CD4-positive, alpha-beta T cell treated with Interleukin-6 for 4 hours (primary cell): ENCODE measurements around the gene B4GALNT3.
A peak's percentile ranks its signal among the peaks of the same experiment; 100 is the strongest.
"Not testable (repeated sequence)": the region's sequence is repeated elsewhere in the genome, so short reads cannot be mapped to it uniquely, and the experiment has no call there.

ENCODE experiments used
- DNase-seq: peaks from one replicate; pipeline ENCODE4 v3.0.0-alpha.2; 2020; ENCODE audit warnings: mixed read lengths

The B4GALNT3 gene

DNA sequence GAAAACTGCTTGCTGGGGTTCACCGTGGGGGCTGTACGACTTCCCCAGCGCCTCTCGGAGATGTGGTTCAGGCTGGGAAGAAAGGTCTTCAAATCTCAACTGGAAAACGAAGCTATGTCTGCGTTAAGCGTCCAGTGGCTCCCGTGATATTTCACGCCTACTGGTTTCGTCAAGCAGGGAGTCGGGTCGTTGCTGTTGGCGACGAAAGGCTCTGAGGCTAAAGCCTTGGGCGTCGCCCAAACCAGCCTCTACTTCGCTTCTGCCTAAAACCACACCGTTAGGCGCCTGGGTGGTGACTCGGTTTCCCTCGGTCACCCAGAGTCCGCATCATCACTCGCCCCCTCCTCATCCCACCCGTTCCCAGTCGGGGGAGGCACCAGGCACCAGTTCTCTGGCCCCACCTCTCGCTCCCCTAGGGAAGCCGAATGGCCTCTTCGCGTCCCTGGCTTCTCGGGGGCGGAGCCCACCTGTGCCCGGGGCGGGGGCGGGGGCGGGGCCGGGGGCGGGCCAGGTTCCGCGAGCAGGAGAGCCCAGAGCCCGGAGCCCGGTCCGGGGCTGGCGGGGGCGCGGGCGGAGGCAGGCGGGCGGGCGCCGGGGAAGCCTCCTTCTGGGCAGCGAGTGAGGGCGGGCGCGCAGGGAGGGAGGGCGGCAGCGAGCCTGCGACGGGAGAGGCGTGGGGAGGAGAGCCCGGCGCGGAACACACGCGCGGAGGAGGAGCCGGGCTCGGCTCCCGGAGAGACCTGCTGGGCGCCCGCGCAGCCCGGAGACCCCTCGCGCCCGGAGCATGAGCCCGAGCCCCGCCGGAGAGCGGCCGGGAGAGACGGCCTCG lies at the start of gene B4GALNT3:
TSS of gene B4GALNT3 (plus strand) at position 510 of the 829 bp plus-strand sequence. CDS start 438 bp downstream, outside the sequence.
- DNase-seq: peak; percentile 80

DNA sequence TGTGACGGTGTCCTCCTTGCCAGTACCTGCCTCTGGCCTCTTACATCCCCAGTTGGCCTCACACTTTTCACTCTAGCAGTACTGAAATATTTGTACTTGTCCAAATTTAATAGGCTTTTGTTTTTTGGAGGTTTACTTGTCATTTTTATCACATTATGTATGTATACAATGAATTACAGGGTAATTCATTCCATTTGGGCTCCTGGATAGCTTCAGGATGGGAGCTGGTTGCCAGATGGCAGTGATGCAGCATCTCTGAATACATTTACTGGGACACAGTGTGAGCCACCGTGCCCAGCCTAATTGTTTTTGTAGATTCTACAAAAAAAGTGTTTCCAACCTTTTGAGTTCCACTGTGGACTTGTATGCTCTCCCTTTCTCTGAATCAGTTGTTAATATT lies 44.9 kb upstream of the B4GALNT3 start:
- no peak for DNase-seq

DNA sequence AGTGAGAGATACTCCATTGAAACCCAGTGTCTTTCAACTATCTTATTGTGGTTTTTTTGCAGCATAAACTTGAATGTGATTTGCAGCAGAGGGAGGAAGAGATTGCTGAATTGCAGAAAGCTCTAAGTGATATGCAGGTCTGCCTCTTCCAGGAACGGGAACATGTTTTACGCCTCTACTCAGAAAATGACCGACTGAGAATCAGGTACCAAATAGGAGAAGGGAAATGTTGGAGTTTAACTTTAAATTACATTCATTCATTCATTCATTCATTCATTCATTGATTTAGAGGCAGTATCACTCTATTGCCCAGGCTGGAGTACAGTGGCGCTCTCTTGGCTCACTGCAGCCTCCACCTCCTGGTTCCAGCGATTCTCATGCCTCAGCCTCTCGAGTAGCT lies 41.3 kb upstream of the B4GALNT3 start:
- no peak for DNase-seq

DNA sequence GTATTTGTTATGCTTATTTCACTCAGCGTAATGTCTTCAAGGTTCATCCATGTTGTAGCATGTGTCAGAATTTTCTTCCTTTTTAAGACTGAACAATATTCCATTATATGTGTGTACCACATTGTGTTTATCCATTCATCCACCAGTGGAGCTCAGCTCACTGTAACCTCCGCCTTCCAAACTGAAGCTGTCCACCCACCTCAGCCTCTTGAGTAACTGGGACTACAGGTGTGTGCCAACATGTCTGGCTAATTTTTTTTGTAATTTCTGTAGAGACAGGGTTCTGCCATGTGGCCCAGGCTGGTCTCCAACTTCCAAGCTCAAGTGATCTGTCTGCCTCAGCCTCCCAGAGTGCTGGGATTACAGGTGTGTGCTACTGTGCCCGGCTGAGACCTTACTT lies 37.2 kb upstream of the B4GALNT3 start:
- no peak for DNase-seq

DNA sequence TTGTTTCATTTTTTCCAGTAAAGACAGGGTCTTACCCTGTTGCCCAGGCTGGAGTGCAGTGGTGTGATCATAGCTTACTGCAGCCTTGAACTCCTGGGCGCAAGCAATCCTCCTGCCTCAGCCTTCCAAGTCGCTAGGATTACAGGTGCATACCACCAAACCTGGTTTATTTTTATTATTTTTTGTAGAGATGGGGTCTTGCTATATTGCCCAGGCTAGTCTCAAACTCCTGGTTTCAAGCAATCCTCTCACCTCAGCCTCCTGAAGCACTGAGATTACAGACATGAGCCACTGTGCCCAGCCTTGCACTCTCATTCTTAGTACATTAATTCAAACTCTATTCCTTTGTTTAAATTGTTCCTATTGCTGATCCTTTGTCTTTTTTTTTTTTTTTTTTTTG lies 24.0 kb upstream of the B4GALNT3 start:
- not testable (repeated sequence) for DNase-seq

DNA sequence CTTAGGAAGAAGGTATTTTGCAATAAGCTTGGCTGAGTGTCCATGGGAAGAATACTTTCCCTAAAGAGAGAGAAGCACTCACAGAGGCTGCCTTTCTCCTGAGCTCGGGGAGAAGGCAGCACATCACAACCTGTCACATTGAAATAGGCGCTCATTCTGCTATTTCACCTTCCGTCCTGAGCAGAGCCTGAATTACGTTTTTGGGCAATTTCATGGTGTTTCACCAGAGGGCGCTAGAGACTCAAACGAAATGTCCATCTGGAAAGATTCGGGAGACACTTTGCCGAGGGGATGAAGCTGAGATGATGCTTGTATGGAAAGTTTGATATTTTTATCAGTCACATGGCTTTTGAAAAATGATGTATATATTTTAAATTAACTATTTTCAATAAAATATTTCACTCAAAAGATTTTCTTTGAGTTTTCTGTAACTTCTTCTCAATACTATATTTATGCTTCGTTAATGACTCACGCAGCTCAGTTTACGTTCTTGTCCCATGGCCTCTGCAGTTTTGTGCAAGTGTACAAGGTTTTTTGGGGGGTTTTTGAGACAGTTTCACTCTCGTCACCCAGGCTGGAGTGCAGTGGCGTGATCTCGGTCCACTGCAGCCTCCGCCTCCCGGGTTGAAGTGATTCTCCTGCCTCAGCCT lies 17.4 kb upstream of the B4GALNT3 start:
- DNase-seq: peak; percentile 53

DNA sequence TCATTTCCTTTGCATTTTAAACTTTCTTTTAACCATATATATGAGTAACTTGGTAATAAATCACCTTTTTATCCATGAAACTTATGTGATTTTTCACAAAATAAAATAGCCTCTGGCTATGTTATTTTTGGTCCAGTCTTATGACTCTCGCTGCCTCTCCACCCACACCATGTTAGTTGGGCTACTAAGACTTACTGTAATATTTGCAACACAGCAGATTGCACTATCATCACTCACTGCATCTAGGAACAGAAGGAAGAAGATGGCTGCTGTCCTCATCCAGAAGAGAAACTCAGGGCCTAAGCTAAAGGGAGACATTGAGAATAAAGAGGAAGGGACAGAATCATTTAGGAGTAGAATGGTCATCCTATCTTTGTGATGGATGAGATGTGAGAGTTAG lies 12.6 kb upstream of the B4GALNT3 start:
- DNase-seq: no peak

DNA sequence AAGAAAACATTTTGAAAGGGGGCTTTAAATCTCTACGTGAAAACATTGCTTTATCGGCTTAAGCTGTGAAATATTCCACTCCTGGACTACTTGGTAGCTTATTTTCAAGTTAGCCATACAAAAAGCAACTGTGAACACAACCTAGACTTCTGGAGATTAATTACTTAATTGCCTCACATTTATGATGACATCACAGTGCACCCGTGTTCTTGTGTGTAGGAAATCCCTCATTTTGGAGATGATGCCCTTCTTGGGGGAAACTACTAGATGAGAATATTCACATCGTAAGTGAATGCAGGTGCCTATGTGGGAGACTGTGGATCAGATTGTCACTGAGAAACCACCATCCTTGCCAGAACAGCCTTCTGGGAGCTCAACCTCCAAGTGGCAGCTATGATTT lies 10.5 kb upstream of the B4GALNT3 start:
- DNase-seq: no peak

DNA sequence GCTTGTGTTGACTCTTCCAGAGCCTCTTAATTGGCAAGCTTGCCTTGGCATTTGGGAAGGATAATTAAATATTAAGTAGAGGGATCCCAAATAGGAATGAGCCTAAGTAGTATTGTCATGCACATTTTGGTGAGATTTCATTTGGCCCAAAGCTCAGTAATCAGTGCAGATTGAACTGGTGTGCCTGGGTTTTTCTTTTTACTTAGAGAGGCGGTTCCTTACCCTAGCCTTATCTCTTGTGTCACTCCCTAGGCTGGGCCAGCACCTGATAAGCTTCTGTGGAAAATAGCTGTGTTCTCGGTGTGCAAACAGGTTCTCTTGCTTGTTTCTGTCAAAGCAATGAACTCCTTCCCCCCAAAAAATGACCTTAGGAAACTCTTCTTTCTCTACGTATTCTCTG lies 9.3 kb upstream of the B4GALNT3 start:
- no peak for DNase-seq

DNA sequence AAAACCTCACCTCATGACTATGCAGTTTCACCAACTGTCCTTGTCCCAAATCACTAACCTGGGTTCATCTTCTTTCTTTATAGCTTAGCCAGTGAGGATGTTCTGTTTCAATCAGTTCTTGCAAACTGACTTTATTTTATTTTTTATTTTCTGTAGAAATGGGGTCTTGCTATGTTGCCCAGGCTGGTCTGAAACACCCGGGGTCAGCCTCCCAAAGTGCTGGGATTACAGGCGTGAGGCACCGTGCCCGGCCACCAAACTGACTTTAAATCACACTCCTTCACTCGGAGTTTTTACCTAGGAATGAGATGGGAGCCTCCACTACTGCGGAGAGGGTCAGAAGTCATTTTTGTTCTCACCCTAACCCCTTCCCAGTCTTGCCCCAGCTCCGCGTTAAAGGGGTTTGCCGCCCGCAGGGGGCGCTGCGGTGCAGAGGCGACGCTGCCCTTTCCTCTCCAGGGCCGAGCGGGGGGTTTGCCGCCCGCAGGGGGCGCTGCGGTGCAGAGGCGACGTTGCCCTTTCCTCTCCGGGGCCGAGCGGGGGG lies 7.0 kb upstream of the B4GALNT3 start:
- DNase-seq: peak; percentile 30

DNA sequence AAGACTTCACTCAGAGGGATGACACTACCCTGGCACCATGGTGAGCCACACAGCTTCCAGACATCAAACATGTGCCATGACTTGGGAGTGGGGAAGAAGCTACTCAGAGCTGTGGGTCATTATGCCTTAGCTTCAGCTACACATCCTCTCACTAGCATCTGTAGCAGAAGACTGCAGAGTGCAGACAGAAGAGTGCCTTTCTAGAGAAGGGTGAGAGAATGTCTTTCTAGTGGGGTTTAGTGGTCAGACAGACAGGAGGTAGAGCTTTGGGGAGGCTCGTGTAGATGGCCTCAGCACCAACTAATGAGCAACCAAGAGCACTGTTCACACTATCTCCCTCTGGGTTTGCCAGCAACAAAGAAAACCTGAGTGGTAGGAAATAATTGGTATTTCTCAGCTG lies 4.9 kb upstream of the B4GALNT3 start:
- DNase-seq: no peak

DNA sequence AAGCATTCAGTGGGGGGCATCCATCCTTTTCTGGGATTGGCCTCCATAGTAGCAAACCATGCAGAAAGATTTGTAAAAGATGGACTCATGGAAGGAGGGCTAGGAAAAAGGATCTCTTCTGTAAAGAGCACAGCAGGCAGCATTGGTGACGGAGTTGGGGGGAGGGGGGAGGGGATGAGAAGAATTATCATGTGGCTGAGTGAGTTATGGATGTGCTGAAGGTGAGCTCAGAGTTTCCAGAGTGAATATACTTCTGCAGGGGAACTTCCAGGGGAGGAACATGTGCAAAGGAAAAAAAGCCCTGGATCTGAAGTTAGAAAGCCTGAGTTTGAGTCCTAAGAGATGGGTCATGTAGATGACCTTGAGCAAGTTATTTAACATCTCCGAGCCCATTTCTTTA lies 3.9 kb upstream of the B4GALNT3 start:
- no peak for DNase-seq

DNA sequence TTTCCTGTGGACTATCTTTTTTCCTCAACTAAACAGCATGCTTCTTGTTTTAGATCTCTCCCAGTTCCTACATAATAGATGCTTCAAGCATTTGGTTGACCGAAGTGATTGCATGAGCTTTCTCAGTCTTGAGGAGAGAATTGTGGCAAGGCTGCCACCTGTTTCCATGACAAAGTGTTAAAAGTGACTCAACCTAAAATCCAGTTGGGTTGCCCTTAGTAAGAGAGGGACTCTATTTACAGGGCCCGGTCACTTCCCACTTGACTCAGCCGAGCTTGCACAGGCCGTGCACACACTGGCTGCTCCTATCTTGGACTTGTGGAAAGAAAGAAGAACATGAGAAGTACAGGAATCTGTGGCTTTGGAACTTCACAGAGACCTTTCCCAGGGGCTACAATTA lies 2.1 kb upstream of the B4GALNT3 start:
- no peak for DNase-seq

DNA sequence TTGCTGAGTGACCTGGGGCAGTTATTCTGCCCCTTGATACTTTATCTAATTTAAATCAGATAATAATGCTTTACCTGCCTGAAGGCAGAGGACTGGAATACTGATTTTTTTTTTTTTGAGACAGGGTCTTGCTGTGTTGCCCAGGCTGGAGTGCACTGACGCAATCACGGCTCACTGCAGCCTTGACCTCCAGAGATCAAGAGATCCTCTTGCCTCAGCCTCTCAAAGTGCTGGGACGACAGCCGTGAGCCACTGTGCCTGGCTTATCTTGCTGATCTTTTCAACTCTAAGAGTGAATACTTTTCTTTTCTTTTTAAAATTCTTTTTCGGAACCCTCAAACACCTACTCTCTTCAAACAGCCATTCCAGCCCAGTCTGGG lies 699 bp upstream of the B4GALNT3 start:
- no peak for DNase-seq

DNA sequence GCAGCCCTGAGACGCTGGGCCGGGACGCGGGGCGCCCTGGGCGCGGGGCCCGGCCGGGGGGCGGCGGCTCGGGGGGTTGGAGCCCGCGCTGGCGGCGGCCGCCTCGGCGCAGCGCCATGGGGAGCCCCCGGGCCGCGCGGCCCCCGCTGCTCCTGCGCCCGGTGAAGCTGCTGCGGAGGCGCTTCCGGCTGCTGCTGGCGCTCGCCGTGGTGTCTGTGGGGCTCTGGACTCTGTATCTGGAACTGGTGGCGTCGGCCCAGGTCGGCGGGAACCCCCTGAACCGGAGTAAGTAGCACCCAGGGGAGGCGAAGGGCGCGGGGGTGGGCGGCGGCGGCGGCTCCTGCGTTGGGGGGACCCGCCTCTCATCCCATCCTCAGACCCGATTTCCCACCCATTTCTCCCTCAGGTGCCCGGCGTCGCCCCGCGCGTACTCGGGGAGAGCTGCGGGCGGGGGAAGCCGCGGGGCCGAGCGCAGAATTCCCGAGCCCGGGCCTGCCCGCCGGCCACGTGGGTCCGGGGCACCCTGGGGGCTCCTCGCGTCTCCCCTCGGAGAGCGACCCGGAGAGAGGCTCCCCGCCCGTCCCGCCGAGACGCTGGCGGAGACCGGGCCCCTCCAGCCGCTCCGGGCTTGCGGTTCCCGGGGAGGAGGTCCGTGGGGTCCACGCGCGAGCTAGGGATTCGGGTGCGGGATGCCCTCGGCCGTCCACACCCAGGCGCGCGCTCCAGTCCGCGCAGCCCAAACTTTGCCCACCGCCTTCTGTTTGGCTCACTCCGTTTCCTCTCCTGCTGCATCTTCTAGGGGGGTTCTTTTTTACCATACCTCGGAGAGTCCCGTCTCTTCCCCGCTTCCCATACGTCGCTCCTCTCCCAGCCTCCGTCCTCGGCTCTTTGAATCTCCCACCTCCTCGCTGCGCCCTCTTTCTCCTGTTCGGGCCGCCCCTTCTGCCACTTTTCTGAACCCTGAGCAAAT lies 807 bp downstream of the B4GALNT3 start:
- DNase-seq: peak; percentile 53

DNA sequence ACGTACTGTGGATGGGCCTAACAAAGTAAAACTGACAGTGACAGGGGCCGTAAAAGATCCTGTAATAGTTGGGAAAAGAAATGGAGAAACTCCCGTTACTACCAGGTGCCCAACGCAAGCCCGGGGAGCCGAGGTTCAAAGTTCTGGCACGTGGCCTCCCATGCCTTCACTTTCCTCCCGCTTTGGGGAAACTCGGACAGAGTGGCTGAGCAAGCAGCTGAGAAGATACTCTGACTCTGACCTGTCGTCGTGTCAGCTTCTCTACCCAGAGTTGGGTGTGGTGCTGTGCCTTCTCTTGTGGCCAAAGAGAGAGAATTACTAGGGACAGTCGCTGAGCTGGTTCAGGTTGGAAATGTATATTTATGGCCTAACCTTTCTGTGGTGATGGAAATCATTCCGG lies 1.7 kb downstream of the B4GALNT3 start:
- no peak for DNase-seq

DNA sequence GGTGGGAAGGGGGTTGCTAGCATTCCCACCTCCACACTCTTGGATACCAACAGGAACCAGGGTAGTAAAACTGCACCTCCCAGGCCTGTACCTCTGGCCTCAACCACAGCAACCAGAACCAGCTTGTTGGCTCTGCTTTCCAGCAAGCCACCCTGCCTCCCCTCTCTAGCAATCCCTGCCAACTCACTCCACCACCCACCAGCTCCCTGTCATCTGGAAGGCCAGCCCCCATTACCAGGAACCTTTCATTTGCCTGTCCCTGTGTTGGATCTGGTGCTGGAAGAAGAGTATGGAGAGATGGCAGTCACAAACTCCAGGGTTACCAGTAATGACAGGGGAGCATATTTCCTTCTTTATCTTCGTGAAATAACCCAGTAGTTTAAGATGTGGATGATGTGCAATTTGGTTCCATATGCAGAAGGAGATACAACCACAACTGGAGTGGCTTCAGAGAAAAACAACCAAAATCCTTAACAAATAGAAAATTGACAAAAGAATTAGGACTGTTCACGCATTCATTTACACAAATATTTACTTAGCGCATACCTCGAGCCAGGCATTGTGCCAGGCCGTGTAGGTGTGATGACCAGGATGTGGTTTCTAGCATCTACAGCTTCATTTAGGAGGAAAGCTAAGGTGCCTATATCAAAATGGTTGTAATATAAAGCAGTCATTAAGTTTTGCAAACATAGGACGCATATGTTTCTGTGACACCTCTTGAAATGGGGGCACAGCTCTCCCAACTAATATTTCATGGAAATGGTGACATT lies 3.4 kb downstream of the B4GALNT3 start:
- no peak for DNase-seq

DNA sequence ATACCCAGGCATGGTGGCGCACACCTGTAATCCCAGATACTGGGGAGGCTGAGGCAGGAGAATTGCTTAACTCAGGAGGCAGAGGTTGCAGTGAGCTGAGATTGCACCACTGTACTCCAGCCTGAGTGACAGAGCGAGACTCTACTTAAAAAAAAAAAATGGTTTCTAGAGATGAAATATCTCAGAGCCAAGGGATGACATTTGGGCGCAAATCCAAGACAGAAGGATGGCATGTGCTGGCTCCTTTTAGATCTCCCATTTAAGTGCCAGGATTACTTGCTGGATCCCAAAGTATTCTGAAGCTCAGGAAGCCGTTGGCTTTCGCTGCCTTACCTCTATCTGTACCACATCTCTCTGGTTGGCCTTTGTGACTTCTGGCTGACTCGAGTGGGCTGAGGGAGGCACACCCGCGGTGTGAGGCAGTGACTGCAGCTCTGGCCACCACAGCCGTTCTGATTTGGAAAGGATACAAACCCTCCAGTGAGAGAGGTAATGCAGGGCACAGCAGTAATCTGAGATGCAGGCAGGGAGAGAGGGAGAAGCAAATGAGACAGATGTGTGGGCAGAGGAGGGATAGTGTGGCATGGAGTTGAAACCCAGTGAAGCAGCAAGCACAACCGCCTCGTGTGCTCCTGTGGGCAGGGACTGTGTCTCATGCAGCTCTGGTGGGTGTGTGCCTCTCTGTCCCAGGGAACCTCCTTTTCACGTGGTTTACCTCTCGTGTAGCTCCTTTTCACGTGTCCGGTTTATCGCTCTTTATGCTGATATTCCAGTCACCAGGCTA lies 4.9 kb downstream of the B4GALNT3 start:
- DNase-seq: no peak

DNA sequence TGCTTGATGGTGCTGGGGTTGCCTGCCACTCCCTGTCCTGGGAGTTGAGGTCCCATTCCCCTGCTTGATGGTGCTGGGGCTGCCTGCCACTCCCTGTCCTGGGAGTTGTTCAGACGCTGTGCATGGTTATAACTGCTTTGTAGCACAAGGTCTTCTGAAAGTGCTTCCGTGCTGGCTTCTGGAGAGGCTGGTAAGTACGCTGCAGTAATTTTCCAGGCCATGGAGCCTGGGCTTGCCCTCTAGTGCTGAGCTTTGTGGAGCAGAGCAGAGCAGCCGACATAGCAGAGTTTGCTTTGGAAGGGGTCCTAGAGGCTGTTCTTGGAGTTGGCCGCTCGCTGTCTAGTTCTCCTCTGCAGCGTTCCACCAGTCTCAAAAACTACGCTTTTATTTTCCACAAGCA lies 6.3 kb downstream of the B4GALNT3 start:
- no peak for DNase-seq

DNA sequence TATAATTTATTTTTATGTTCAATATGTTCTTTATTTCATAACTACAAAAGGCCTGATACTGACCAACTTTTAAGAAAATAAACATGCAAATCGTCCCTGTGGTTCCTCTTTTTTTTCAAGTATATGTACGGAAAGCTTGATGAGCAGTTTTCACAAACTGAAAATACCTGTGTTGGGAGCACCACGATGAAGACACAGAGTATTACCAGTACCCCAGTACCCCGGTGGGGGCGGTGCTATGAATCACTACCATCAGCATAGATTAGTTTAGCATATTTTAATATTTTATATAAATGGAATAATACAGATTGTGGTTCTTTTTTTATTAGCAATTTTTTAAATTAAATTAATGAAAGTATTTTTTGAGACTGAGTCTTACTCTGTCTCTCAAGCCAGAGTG lies 7.0 kb downstream of the B4GALNT3 start:
- DNase-seq: no peak

DNA sequence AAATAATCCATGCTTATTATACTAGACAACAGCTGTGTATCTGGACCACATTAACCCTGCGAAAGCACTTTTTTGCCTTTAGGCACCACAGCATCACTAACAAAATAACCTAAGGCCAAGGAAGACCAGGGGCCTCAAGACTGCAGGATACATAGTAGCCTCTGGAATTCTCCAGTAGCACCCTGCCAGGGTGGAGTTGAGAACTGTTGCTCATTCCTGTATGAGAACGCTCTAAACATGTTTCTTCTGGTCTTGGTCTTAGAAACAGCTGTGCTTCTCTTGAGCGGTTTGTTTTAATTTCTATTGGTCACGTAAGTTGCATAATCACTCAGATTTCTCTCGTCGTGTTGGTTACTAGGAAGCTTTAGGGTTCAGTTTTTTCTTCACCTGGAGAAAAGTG lies 7.9 kb downstream of the B4GALNT3 start:
- no peak for DNase-seq
